ENCODE measurements around the gene CCDC88C.

Gene CCDC88C

GRCh38 chr14:91363776-91364523, 53.7 kb downstream of the CCDC88C start:
- DNase-seq: no peak

GRCh38 chr14:91361233-91361811, 56.3 kb downstream of the CCDC88C start:
- DNase-seq: no peak

- no peak for DNase-seq
These were observed 57.0 kb downstream of the CCDC88C start for GRCh38 chr14:91360490-91361232.

- no peak for DNase-seq
These were observed 58.9 kb downstream of the CCDC88C start for GRCh38 chr14:91358654-91359220.

GRCh38 chr14:91358025-91358319, 59.6 kb downstream of the CCDC88C start:
- no peak for DNase-seq

GRCh38 chr14:91357272-91358024, 60.2 kb downstream of the CCDC88C start:
- DNase-seq: no peak

- DNase-seq: no peak
These were observed 61.3 kb downstream of the CCDC88C start for GRCh38 chr14:91356181-91356763.

GRCh38 chr14:91354979-91355685, 62.5 kb downstream of the CCDC88C start:
- no peak for DNase-seq

- no peak for DNase-seq
These were observed 63.3 kb downstream of the CCDC88C start for GRCh38 chr14:91354221-91354916.

GRCh38 chr14:91352728-91353692, 64.6 kb downstream of the CCDC88C start:
- DNase-seq: no peak

GRCh38 chr14:91352053-91352452, 65.6 kb downstream of the CCDC88C start:
- DNase-seq: no peak

GRCh38 chr14:91351512-91351862, 66.1 kb downstream of the CCDC88C start:
- DNase-seq: no peak

GRCh38 chr14:91350813-91351511, 66.7 kb downstream of the CCDC88C start:
- peak; percentile 77 for DNase-seq

- no peak for DNase-seq
These were observed 67.2 kb downstream of the CCDC88C start for GRCh38 chr14:91350483-91350812.

GRCh38 chr14:91349481-91350074, 68.0 kb downstream of the CCDC88C start:
- DNase-seq: peak; percentile 84

- no peak for DNase-seq
These were observed 68.7 kb downstream of the CCDC88C start for GRCh38 chr14:91348845-91349465.

GRCh38 chr14:91346838-91347173, 70.8 kb downstream of the CCDC88C start:
- DNase-seq: no peak

- no peak for DNase-seq
These were observed 73.5 kb downstream of the CCDC88C start for GRCh38 chr14:91344096-91344495.

GRCh38 chr14:91343051-91343450, 74.6 kb downstream of the CCDC88C start:
- no peak for DNase-seq

Measured in CD4-positive, alpha-beta T cell treated with Interleukin-21 for 1 hour (primary cell).